HG02588 (cell line): Measurements from ENCODE around the gene ERC1.

ENCODE experiments used
- ATAC-seq: cut with Tn5 transposase; IDR thresholded peaks from one replicate; pipeline ENCODE4 v1.9.1; 2021; ENCODE audit warnings: mild to moderate bottlenecking, moderate library complexity; ENCODE audit not compliant: unreplicated experiment

Gene ERC1

GRCh38 chr12:1377117-1377516 lies 386.1 kb downstream of the ERC1 start:
- no peak for ATAC-seq

- no peak for ATAC-seq
These were observed 386.7 kb downstream of the ERC1 start for GRCh38 chr12:1377681-1378080.

- no peak for ATAC-seq
These were observed 389.3 kb downstream of the ERC1 start for GRCh38 chr12:1380171-1380851.

- ATAC-seq = no peak
These were observed 391.1 kb downstream of the ERC1 start for GRCh38 chr12:1382151-1382550.

DNA sequence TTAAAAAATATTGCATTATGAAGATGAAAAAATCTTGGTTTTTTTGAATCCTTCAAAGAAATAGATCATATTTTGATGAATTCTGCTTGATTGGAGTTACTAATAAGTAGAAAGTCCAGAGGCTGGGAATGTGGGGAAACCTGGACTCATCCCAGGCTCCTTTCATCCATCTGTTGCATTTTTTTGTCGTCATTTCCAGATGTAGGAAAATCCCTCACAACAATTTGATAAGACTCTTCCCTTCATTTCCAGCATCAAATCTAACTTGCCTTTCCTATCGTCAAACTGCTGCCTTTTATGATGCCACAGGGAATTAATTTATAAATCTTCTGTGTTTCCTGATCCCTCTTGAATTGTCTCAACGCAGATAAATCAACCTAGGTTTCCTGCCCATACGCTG lies 391.8 kb downstream of the ERC1 start:
- ATAC-seq = no peak

DNA sequence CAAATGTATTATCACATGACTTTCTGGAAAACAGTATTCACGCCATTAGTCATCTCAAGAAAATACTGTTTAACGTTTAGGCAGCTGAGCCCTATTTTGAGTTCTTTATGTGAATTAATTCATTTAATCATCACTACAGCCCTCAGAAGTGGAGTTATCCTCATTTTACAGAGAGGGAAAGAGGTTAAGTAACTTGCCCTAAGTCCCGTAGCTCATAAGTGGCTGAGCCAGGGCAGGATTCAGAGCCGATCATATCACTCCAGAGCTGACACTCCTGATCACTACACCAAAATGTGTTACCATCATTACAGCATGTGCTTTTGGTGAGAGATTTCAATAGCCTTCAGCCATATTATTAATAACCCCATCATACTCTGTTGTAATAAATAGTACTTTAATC lies 392.7 kb downstream of the ERC1 start:
- no peak for ATAC-seq

- no peak for ATAC-seq
These were observed 393.9 kb downstream of the ERC1 start for GRCh38 chr12:1384910-1385309.

GRCh38 chr12:1391722-1392121 lies 400.7 kb downstream of the ERC1 start:
- ATAC-seq = no peak

- ATAC-seq = no peak
These were observed 404.5 kb downstream of the ERC1 start for GRCh38 chr12:1395421-1395955.

DNA sequence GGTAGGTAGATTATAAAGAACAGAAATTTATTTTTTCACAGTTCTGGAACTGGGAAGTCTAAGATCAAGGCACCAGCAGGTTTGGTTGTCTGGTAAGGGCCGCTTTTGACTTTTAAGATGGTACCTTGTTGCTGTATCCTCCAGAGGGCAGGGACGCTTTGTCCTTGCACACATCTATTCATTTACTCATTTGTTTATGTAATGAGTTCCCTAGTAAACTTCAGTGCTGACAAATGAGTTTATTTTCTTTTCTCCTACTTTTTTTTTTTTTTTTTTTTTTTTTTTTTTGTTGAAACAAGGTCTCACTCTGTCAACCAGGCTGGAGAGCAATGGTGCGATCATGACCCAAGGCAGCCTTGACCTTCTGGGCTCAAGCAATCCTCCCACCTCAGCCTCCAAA lies 407.6 kb downstream of the ERC1 start:
- ATAC-seq = no peak

GRCh38 chr12:1401891-1402290 lies 410.9 kb downstream of the ERC1 start:
- no peak for ATAC-seq

- ATAC-seq = no peak
These were observed 412.4 kb downstream of the ERC1 start for GRCh38 chr12:1403417-1403816.

DNA sequence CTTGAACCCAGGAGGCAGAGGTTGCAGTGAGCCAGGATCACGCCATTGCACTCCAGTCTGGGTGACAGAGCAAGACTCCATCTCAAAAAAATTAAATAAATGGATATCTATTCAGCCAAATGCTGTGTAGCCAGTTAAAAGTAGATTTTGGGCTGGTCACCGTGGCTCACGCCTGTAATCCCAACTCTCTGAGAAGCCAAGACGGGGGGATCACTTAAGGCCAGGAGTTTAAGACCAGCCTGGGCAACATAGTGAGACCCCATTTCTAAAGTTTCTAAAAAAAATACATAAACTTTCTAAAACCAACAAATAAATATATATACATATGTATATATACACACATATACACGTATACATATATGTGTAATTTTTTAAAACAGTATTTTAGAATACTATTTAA lies 414.6 kb downstream of the ERC1 start:
- ATAC-seq = no peak

DNA sequence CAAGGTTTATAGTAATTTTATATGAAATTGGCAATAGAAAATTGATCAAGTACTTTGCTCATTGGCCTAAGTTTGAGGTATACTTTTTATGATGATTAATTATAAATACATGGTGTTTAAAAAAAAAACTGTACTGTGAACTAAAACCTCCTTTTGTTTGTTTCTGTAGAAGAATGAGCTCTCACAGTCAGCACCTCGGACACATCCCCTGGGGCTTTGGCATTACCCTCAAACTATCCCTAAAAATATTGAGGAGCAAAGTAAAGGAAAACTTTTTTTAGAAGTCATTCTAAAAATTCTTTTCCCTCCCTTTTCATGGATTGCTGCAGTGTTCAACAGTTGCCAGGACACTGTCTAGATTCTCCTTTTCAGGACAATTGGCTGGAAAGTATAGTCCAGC lies 419.8 kb downstream of the ERC1 start:
- ATAC-seq = no peak

GRCh38 chr12:1413930-1414329 lies 422.9 kb downstream of the ERC1 start:
- no peak for ATAC-seq

DNA sequence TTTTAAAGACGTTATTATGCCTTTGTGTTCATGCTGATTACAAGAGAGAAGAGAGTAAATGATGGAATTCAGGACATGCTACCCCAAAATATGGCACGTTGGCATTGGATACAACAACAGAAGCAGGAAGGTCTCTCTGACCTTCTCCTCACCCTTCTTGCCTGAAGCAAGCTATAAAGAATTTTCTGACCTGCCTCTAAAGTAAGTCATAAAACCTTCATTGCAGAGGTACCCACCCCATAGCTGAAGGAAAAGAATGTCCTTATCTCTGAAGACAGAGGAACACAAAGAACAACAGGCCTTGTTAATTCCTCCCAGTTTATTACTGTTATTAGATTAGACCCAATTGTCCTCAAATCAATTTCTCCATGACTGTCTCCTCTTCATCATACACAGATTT lies 427.1 kb downstream of the ERC1 start:
- no peak for ATAC-seq

GRCh38 chr12:1419849-1420371 lies 428.9 kb downstream of the ERC1 start:
- ATAC-seq = no peak

GRCh38 chr12:1421091-1421846 lies 430.2 kb downstream of the ERC1 start:
- ATAC-seq = no peak

DNA sequence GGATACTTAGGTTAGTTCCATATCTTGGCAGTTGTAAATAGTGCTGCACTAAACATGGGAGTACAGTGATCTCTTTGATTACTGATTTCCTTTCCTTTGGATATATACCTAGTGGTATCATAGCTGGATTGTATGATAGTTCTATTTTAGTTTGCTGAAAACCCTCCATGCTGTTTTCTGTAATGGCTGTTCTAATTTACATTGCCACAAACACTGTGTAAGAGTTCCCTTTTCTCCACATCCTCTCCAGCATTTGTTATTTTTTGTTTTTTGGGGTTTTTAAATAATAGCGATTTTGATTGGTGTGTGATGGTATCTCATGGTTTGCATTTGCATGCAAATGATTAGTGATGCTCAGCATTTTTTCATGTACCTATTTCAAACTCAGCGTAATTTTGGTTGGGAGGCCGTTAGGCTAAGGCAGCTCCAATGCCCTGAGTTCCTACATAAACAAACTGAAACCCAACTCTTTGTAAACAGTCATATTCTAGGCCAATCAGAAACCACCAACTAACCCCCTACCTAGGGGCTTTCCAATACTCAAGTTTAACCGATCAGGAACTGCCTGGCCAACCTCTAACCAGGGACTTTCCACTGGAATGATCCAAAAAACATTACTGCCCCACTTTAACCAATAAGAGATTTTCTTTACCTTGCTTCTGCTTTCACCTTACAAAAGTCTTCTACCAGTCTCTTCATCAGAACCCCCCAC lies 431.7 kb downstream of the ERC1 start:
- peak; percentile 49 for ATAC-seq

GRCh38 chr12:1424674-1425395 lies 433.8 kb downstream of the ERC1 start:
- no peak for ATAC-seq

DNA sequence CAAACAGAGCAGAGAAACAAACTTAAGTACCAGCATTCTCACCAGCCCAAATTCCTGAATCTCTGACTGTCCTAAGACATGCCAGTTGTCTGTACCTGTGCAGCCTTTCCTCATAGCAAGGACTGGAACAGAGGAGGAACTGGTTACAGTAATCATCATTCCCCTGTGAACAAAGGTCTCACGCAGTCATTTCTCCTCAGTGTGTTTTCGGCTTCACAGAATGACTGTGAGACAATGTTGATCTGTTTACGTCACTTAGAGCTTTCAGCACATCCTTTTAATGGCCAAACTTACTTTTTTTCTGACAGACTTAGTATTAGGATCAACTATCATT lies 434.3 kb downstream of the ERC1 start:
- ATAC-seq = no peak
